Ovary (tissue), 9 donors: ENCODE measurements around the gene VAV2. TPM values are rescaled to one million over a fixed set of nuclear protein-coding genes. Genes with fewer than 3 reads are reported as not detected.
A peak's percentile ranks its signal among the peaks of the same experiment; 100 is the strongest.

Source experiments
- DNase-seq, 5 donors: peaks; one replicate each; pipeline ENCODE4 v3.0.0-alpha.2; 2019 to 2020
- H3K27ac ChIP-seq, 2 donors: fragments of 200-600 bp; one replicate each; pipeline versions ENCODE4 v1.5.1 to v1.8.0; 2019 to 2022
- H3K27me3 ChIP-seq: fragments of 200-600 bp; one replicate; pipeline ENCODE4 v1.8.0; 2022
- H3K36me3 ChIP-seq: fragments of 200-600 bp; sonication (generic); one replicate; pipeline ENCODE4 v1.5.1; 2019
- H3K4me1 ChIP-seq: one replicate; pipeline ENCODE4 v1.8.1; 2013; ENCODE audit warnings: mild to moderate bottlenecking, moderate library complexity; ENCODE audit not compliant: insufficient read depth
- H3K4me3 ChIP-seq: fragments of 200-600 bp; sonication (generic); one replicate; pipeline ENCODE4 v1.5.1; 2017
- H3K9me3 ChIP-seq, 2 donors: fragments of 200-600 bp in 1 of 2; sonication (generic) in 1 of 2; one replicate each; pipeline versions ENCODE4 v1.5.1 to v1.8.1; 2013 to 2019; ENCODE audit warnings: mild to moderate bottlenecking in 1 of 2, moderate library complexity in 1 of 2
- CTCF ChIP-seq, 3 donors: fragments of 450-650 bp in 2 of 3; fragments of 200-600 bp in 1 of 3; IDR thresholded peaks; one replicate each; pipeline versions ENCODE4 v1.5.1 to v1.8.0; 2016 to 2022; ENCODE audit warnings: antibody characterized with exemption in 3 of 3, mild to moderate bottlenecking in 1 of 3
- EP300 ChIP-seq: sonication (generic); formaldehyde crosslinking; IDR thresholded peaks from one replicate; pipeline ENCODE4 v1.6.1; 2017; ENCODE audit warnings: antibody characterized with exemption
- POLR2A ChIP-seq: fragments of 450-650 bp; IDR thresholded peaks from one replicate; pipeline ENCODE4 v1.6.1; 2017; ENCODE audit warnings: antibody characterized with exemption, mild to moderate bottlenecking, moderate library complexity
- WGBS, 3 donors: extraction: QIAGEN DNeasy Blood & Tissue Kit in 1 of 3; methylation state at CpG; one replicate each; pipeline versions ENCODE4 v1.1.5 to v1.1.7; 2013 to 2017; 5-methylcytosine and 5-hydroxymethylcytosine counted together
- intact Hi-C, 4 donors: fragments of 100-400 bp; cut with DNase I; formaldehyde crosslinking; loops; one replicate each; pipeline versions ENCODE4 v1.11.0 to v1.15.1; 2022 to 2023
- polyA plus RNA-seq, 2 donors: library from polyadenylated mRNA; stranded (reverse); fragments of 200-250 nt in 1 of 2; fragments of 350-450 nt in 1 of 2; fragmentation: Illumina TruSeq in 1 of 2; extraction: RNeasy Lipid Tissue Mini Kit (QIAGEN cat#74804) in 1 of 2; gene quantifications; one replicate each; pipeline ENCODE4 v1.2.3, GENCODE V29; 2013 to 2014
- total RNA-seq, 7 donors: library from RNA; depleted of rRNA in 2 of 7; stranded (reverse); fragments of >200 nt in 2 of 7; fragmentation: NEBNext Ultra II Directional in 3 of 7; extraction: Animal tissue kit (Norgen Biotek cat#: 25700) in 3 of 7; gene quantifications; one replicate each; pipeline versions ENCODE4 v1.1.0 to v1.2.4, GENCODE V29; 2016 to 2023
- donor health status: DM: no; HTN: no; CAD: no; lungs with moderate emphysema.
- donor health status: DM: no; HTN: no; CAD: no.
- donor health status: Bipolar disorder and iron deficiency.
- donor health status: DM: yes; HTN: yes; CAD: no.
- donor health status: DM: no; HTN: no; CAD: no.
- donor health status: DM: yes; HTN: yes; CAD: no.

VAV2 gene
- total and polyA plus RNA-seq, 9 donors: 3.7 to 14.1 (median 7.8) TPM

GRCh38 chr9:133779081-133779480 lies 213.0 kb downstream of the VAV2 start:
- no peaks in the 10 kb centered on the region for H3K36me3 ChIP-seq
- no peaks in the 10 kb centered on the region for H3K4me1 ChIP-seq
- intact Hi-C loops: no loop called here
- H3K9me3 ChIP-seq: peaks cover 0 to 4% of the 10 kb centered on the region in 2 donors
- H3K27me3 ChIP-seq: no peaks in the 10 kb centered on the region
- DNase-seq: no peak
- H3K4me3 ChIP-seq: no peak overlapping the region
- H3K27ac ChIP-seq: no peak overlapping the region
- 86 to 95% (median 93%) methylated on average over 8 of the region's 8 CpGs for WGBS, 3 donors
- TF ChIP-seq CTCF (IDR thresholded peaks at IDR 0.05): no peak
- no peak for TF ChIP-seq EP300
- TF ChIP-seq POLR2A: no peak

GRCh38 chr9:133778336-133779013 lies 213.6 kb downstream of the VAV2 start:
- H3K27ac ChIP-seq: no peak overlapping the region
- H3K9me3 ChIP-seq: peaks cover 0 to 4% of the 10 kb centered on the region in 2 donors
- no peaks in the 10 kb centered on the region for H3K36me3 ChIP-seq
- no peak for TF ChIP-seq CTCF (IDR thresholded peaks at IDR 0.05)
- no peak for TF ChIP-seq POLR2A
- H3K4me1 ChIP-seq: no peaks in the 10 kb centered on the region
- DNase-seq: no peak
- intact Hi-C loops: loop anchor here in 1 of 4 donors (1.0 kb wide), 1 partner anchor 25 kb away; no protein-coding TSS in a partner anchor
- 88 to 92% (median 90%) methylated on average over 20 of the region's 20 CpGs for WGBS, 3 donors
- no peak overlapping the region for H3K4me3 ChIP-seq
- no peaks in the 10 kb centered on the region for H3K27me3 ChIP-seq

GRCh38 chr9:133777871-133778270 lies 214.3 kb downstream of the VAV2 start:
- WGBS, 3 donors: 91 to 92% (median 92%) methylated on average over 12 to 14 of the region's 14 CpGs
- TF ChIP-seq POLR2A (no peak), CTCF (IDR thresholded peaks at IDR 0.05) (no peak), EP300 (no peak)
- DNase-seq: no peak
- peaks cover 0 to 4% of the 10 kb centered on the region in 2 donors for H3K9me3 ChIP-seq
- no peak overlapping the region for H3K4me3 ChIP-seq
- intact Hi-C loops: loop anchor here in 1 of 4 donors (1.0 kb wide), 1 partner anchor 25 kb away; no protein-coding TSS in a partner anchor
- H3K27me3 ChIP-seq: no peaks in the 10 kb centered on the region
- H3K27ac ChIP-seq: no peak overlapping the region
- no peaks in the 10 kb centered on the region for H3K4me1 ChIP-seq
- no peaks in the 10 kb centered on the region for H3K36me3 ChIP-seq

- H3K27ac ChIP-seq: no peak overlapping the region
- no peaks in the 10 kb centered on the region for H3K36me3 ChIP-seq
- intact Hi-C loops: no loop called here
- no peak overlapping the region for H3K4me3 ChIP-seq
- H3K9me3 ChIP-seq: peaks cover 0 to 4% of the 10 kb centered on the region in 2 donors
- DNase-seq: peak in 1 of 5 donors; percentile 19
- TF ChIP-seq EP300 (no peak), CTCF (IDR thresholded peaks at IDR 0.05) (no peak)
- H3K4me1 ChIP-seq: no peaks in the 10 kb centered on the region
- WGBS, 3 donors: 64 to 74% (median 67%) methylated on average over 15 of the region's 15 CpGs
- no peaks in the 10 kb centered on the region for H3K27me3 ChIP-seq
These were observed 214.9 kb downstream of the VAV2 start for GRCh38 chr9:133777068-133777791.
